Tibial nerve (tissue), 3 donors: ENCODE measurements around the gene SMARCAD1.

Experiments used
- CTCF ChIP-seq, 5 experiments: fragments of 200-600 bp in 3 of 5; fragments of 450-650 bp in 2 of 5; sonication (generic) in 3 of 5; IDR thresholded peaks; one replicate each; pipeline ENCODE4 v1.5.1; 2016 to 2019; ENCODE audit warnings: antibody characterized with exemption in 5 of 5, mild to moderate bottlenecking in 3 of 5, moderate library complexity in 2 of 5
- POLR2A ChIP-seq, 2 donors: fragments of 450-650 bp; IDR thresholded peaks; one replicate each; pipeline ENCODE4 v1.6.1; 2017; ENCODE audit warnings: antibody characterized with exemption in 2 of 2, mild to moderate bottlenecking in 2 of 2, moderate library complexity in 2 of 2

- TF ChIP-seq CTCF (IDR thresholded peaks at IDR 0.05): no peak
- no peak for TF ChIP-seq POLR2A (IDR thresholded peaks at IDR 0.05)
These were observed 8.7 kb downstream of the SMARCAD1 start for GRCh38 chr4:94216394-94216793.
